Measurements from ENCODE around the gene ILF2. TPM values are rescaled to one million over a fixed set of nuclear protein-coding genes. Genes with fewer than 3 reads are reported as not detected.

ILF2 gene
- total and polyA plus RNA-seq, 2 of the 13 experiments (the other 11 are each of a cell fraction or from before 2014, with no cell fraction given) = 292 to 366 TPM

DNA sequence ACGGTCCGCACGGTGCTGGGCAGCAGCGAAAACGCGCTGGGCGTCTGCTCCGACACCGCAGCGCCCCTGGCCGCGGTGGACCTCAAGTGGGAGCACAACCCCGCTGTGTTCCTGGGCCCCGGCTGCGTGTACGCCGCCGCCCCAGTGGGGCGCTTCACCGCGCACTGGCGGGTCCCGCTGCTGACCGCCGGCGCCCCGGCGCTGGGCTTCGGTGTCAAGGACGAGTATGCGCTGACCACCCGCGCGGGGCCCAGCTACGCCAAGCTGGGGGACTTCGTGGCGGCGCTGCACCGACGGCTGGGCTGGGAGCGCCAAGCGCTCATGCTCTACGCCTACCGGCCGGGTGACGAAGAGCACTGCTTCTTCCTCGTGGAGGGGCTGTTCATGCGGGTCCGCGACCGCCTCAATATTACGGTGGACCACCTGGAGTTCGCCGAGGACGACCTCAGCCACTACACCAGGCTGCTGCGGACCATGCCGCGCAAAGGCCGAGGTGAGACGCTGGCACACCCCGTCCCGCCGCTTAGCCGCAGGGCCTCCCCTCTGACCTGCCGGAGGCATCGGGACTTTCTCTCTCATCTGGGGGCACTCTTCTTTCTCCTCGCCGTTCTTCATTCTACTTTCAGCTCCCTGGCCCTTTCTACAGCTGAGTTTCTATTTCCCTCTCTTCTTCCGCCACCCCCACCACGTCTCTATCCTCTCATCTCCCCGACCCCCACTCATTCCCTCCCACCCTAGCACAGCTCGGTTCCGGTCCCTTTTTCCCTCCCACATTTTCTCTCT lies 8.7 kb upstream of the ILF2 start (continued):
- TF ChIP-seq, protein P1, sequence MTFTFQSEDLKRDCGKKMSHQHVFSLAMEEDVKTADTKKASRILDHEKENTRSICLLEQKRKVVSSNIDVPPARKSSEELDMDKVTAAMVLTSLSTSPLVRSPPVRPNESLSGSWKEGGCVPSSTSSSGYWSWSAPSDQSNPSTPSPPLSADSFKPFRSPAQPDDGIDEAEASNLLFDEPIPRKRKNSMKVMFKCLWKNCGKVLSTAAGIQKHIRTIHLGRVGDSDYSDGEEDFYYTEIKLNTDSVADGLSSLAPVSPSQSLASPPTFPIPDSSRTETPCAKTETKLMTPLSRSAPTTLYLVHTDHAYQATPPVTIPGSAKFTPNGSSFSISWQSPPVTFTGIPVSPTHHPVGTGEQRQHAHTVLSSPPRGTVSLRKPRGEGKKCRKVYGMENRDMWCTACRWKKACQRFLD (CRISPR knock-in tag; IDR thresholded peaks at IDR 0.05; ENCODE audit: borderline replicate concordance) = no peak
- TF ChIP-seq GFI1 (CRISPR knock-in tag; IDR thresholded peaks at IDR 0.05; ENCODE audit: borderline replicate concordance) (no peak), FOXP1 (IDR thresholded peaks at IDR 0.05) (no peak), FOXP1 (CRISPR knock-in tag; IDR thresholded peaks at IDR 0.05) (no peak), SCMH1 (CRISPR knock-in tag; IDR thresholded peaks at IDR 0.05; ENCODE audit: borderline replicate concordance) (no peak), RBFOX2 (IDR thresholded peaks at IDR 0.05; ENCODE audit: low read depth, low read length) (no peak), HDAC1 (CRISPR knock-in tag; IDR thresholded peaks at IDR 0.05) (peak; percentile 15; the same call in 1 of the 2 replicates), ZNF260 (CRISPR knock-in tag; IDR thresholded peaks at IDR 0.05; ENCODE audit: borderline replicate concordance, low read depth) (no peak), MAF1 (CRISPR knock-in tag; IDR thresholded peaks at IDR 0.05; ENCODE audit: borderline replicate concordance) (no peak), FOXA1 (IDR thresholded peaks at IDR 0.05) (no peak), FOXA1 (CRISPR knock-in tag; IDR thresholded peaks at IDR 0.05) (no peak), NFYB (CRISPR knock-in tag; IDR thresholded peaks at IDR 0.05) (no peak)
- TF ChIP-seq, protein P2, sequence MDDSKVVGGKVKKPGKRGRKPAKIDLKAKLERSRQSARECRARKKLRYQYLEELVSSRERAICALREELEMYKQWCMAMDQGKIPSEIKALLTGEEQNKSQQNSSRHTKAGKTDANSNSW (CRISPR knock-in tag; IDR thresholded peaks at IDR 0.05; ENCODE audit: borderline replicate concordance) = no peak
- TF ChIP-seq, protein P3, sequence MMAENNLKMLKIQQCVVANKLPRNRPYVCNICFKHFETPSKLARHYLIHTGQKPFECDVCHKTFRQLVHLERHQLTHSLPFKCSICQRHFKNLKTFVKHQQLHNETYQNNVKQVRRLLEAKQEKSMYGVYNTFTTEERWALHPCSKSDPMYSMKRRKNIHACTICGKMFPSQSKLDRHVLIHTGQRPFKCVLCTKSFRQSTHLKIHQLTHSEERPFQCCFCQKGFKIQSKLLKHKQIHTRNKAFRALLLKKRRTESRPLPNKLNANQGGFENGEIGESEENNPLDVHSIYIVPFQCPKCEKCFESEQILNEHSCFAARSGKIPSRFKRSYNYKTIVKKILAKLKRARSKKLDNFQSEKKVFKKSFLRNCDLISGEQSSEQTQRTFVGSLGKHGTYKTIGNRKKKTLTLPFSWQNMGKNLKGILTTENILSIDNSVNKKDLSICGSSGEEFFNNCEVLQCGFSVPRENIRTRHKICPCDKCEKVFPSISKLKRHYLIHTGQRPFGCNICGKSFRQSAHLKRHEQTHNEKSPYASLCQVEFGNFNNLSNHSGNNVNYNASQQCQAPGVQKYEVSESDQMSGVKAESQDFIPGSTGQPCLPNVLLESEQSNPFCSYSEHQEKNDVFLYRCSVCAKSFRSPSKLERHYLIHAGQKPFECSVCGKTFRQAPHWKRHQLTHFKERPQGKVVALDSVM (CRISPR knock-in tag; IDR thresholded peaks at IDR 0.05) = no peak
- TF ChIP-seq, protein P4, sequence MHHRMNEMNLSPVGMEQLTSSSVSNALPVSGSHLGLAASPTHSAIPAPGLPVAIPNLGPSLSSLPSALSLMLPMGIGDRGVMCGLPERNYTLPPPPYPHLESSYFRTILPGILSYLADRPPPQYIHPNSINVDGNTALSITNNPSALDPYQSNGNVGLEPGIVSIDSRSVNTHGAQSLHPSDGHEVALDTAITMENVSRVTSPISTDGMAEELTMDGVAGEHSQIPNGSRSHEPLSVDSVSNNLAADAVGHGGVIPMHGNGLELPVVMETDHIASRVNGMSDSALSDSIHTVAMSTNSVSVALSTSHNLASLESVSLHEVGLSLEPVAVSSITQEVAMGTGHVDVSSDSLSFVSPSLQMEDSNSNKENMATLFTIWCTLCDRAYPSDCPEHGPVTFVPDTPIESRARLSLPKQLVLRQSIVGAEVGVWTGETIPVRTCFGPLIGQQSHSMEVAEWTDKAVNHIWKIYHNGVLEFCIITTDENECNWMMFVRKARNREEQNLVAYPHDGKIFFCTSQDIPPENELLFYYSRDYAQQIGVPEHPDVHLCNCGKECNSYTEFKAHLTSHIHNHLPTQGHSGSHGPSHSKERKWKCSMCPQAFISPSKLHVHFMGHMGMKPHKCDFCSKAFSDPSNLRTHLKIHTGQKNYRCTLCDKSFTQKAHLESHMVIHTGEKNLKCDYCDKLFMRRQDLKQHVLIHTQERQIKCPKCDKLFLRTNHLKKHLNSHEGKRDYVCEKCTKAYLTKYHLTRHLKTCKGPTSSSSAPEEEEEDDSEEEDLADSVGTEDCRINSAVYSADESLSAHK (CRISPR knock-in tag; IDR thresholded peaks at IDR 0.05; ENCODE audit: borderline replicate concordance) = no peak
- TF ChIP-seq, protein P5, sequence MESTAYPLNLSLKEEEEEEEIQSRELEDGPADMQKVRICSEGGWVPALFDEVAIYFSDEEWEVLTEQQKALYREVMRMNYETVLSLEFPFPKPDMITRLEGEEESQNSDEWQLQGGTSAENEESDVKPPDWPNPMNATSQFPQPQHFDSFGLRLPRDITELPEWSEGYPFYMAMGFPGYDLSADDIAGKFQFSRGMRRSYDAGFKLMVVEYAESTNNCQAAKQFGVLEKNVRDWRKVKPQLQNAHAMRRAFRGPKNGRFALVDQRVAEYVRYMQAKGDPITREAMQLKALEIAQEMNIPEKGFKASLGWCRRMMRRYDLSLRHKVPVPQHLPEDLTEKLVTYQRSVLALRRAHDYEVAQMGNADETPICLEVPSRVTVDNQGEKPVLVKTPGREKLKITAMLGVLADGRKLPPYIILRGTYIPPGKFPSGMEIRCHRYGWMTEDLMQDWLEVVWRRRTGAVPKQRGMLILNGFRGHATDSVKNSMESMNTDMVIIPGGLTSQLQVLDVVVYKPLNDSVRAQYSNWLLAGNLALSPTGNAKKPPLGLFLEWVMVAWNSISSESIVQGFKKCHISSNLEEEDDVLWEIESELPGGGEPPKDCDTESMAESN (CRISPR knock-in tag; conservative IDR thresholded peaks at IDR 0.05) = no peak
- TF ChIP-seq, protein P6, sequence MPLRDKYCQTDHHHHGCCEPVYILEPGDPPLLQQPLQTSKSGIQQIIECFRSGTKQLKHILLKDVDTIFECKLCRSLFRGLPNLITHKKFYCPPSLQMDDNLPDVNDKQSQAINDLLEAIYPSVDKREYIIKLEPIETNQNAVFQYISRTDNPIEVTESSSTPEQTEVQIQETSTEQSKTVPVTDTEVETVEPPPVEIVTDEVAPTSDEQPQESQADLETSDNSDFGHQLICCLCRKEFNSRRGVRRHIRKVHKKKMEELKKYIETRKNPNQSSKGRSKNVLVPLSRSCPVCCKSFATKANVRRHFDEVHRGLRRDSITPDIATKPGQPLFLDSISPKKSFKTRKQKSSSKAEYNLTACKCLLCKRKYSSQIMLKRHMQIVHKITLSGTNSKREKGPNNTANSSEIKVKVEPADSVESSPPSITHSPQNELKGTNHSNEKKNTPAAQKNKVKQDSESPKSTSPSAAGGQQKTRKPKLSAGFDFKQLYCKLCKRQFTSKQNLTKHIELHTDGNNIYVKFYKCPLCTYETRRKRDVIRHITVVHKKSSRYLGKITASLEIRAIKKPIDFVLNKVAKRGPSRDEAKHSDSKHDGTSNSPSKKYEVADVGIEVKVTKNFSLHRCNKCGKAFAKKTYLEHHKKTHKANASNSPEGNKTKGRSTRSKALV (CRISPR knock-in tag; IDR thresholded peaks at IDR 0.05) = peak; percentile 94
- TF ChIP-seq, protein P7, sequence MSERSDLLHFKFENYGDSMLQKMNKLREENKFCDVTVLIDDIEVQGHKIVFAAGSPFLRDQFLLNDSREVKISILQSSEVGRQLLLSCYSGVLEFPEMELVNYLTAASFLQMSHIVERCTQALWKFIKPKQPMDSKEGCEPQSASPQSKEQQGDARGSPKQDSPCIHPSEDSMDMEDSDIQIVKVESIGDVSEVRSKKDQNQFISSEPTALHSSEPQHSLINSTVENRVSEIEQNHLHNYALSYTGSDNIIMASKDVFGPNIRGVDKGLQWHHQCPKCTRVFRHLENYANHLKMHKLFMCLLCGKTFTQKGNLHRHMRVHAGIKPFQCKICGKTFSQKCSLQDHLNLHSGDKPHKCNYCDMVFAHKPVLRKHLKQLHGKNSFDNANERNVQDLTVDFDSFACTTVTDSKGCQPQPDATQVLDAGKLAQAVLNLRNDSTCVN (CRISPR knock-in tag; IDR thresholded peaks at IDR 0.05; ENCODE audit: borderline replicate concordance) = no peak
